DMS153 treated with DMSO at 0.1 percent for 48 hours (cell line): Measurements from ENCODE around the gene MED16.
"Not testable (repeated sequence)": the region's sequence is repeated elsewhere in the genome, so short reads cannot be mapped to it uniquely, and the experiment has no call there.

Experiments
- DNase-seq: peaks from one replicate; lab custom pipeline; 2025; ENCODE audit not compliant: unreplicated experiment; lab: John Stamatoyannopoulos, UW

The MED16 gene

GRCh38 chr19:889662-890295 lies 3.2 kb downstream of the MED16 start:
- no peak for DNase-seq

- no peak for DNase-seq
Measured at GRCh38 chr19:888581-889385, 4.2 kb downstream of the MED16 start.

DNA sequence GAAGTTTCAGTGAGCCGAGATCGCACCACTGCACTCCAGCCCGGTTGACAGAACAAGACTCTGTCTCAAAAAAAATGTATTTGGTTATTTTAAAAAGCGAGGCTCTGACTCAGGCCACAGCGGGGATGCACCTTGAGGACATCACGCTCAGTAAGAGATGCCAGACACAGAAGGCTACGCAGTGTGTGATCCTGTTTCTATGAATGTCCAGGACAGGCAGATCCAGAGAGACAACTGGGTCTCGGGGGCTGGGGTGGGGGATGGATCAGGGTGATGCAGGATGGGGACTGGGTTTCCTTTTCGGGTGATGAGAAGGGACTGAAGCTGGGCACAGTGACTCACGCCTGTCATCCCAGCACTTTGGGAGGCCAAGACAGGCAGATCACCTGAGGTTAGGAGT lies 5.4 kb downstream of the MED16 start:
- DNase-seq, result no peak

GRCh38 chr19:887072-887471 lies 5.9 kb downstream of the MED16 start:
- no peak for DNase-seq

DNA sequence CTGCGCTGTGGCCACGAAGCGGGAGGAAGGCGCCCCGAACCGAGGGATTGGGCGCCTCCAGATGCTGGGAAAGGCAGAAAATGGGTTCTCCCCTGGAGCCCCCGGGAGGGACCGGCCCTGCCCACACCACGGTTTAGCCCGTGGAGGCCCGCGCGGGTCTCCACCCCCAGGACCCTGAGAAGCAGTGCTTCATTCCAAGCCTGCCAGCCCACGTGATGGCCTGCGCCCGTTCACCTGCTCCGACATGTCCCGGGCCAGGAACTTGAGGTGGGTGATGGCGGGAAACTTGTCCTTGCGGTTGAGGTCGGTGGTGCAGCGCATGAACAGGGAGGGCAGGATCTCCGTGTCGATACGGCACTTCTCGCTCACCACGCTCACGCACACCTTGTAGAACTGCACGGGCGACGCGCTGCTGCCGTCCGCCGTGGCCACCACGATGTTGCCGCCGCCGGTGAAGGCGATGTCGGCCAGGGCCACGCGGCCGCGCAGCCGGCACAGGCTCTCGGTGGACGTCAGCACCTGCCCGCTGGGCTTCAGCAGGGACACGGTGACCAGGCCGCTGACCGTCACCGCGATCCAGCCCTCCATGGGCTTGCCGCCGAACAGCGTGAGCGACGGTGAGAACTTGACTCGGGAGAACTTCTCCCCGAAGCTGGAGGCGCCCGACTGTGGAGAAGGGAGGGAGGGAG lies 7.3 kb downstream of the MED16 start:
- DNase-seq, result no peak

- no peak for DNase-seq
Measured at GRCh38 chr19:884420-885211, 8.4 kb downstream of the MED16 start.

- DNase-seq, result no peak
Measured at GRCh38 chr19:883661-884211, 9.3 kb downstream of the MED16 start.

DNA sequence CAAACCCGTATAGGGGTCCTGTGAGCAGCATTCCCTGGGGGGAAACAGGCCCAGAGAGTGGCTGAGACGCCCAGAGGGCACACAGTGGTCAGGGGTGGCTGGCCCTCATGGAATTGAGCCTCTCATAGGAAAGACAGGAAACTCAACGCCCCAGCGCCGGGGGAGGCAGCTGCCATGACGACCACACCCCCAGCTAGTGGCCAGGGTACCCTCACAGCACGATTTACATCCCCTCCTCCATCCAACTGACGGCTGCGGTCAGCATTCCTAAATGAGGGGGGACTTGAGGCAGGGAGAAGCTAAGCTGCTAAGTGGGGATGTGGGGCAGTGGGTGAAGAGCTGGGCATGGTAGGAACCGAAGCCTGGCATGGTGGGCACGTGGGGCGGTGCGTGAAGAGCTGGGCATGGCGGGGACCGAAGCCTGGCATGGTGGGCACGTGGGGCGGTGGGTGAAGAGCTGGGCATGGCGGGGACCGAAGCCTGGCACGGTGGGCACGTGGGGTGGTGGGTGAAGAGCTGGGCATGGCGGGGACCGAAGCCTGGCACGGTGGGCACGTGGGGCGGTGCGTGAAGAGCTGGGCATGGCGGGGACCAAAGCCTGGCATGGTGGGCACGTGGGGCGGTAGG lies 10.0 kb downstream of the MED16 start:
- DNase-seq, result no peak

DNA sequence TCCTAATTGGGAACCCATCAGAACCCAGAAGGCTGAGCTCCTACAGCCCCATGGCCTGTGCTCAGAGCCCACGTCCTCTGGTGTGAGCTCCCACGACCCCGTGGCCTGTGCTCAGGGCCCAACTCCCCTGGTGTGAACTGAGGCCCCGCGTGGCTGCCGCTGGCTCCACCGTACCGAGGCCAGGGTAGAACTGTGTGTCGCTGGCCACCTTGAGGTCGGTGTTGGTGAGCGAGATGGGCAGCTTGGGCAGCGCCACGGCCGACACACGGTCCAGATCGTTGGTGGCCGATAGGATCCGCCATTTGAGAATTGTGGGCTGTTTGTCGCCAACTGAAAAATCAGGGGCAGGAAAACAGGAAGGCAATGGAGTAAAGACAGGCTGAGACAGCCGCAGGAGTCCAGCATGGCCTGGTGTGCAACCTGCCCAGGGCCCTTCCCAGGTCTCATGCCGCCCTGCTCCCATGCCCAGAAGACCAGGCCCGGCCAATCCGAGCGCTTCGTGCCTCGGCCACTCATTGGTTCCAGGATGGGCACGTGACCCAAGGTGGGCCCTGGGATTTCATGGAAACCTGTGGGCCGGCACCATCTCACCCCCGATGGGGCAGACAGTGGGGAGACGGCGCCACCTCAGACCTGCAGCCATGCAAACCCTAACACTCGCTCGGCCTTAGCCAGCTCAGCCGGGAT lies 11.5 kb downstream of the MED16 start:
- DNase-seq, result no peak

GRCh38 chr19:879711-880438 lies 13.1 kb downstream of the MED16 start:
- DNase-seq, result no peak

DNA sequence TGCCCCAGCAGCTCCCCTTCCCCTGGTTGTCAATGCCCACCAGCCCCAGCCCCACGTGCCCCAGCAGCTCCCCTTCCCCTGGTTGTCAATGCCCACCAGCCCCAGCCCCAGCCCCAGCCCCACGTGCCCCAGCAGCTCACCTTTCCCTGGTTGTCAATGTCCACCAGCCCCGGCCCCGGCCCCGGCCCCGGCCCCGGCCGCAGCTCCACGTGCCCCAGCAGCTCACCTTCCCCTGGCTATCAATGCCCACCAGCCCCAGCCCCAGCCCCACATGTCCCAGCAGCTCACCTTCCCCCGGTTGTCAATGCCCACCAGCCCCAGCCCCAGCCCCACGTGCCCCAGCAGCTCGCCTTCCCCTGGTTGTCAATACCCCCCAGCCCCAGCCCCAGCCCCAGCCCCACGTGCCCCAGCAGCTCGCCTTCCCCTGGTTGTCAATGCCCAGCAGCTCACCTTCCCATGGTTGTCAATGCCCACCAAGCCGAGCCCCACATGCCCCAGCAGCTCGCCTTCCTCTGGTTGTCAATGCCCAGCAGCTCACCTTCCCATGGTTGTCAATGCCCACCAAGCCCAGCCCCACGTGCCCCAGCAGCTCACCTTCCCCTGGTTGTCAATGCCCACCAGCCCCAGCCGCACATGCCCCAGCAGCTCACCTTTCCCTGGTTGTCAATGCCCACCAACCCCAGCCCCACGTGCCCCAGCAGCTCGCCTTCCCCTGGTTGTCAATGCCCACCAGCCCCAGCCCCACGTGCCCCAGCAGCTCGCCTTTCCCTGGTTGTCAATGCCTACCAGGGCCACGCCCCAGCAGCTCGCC lies 14.0 kb downstream of the MED16 start:
- DNase-seq, result not testable (repeated sequence)

DNA sequence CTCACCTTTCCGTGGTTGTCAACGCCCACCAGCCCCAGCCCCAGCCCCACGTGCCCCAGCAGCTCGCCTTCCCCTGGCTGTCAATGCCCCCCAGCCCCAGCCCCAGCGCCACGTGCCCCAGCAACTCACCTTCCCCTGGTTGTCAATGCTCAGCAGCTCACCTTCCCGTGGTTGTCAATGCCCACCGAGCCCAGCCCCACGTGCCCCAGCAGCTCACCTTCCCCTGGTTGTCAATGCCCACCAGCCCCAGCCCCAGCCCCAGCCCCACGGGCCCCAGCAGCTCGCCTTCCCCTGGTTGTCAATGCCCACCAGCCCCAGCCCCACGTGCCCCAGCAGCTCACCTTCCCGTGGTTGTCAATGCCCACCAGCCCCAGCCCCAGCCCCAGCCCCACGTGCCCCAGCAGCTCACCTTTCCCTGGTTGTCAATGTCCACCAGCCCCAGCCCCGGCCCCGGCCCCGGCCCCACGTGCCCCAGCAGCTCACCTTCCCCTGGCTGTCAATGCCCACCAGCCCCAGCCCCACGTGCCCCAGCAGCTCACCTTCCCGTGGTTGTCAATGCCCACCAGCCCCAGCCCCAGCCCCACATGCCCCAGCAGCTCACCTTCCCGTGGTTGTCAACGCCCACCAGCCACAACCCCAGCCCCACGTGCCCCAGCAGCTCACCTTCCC lies 14.9 kb downstream of the MED16 start:
- DNase-seq, result not testable (repeated sequence)

GRCh38 chr19:876780-877314 lies 16.1 kb downstream of the MED16 start:
- DNase-seq, result no peak

GRCh38 chr19:876089-876488 lies 16.9 kb downstream of the MED16 start:
- DNase-seq, result no peak

DNA sequence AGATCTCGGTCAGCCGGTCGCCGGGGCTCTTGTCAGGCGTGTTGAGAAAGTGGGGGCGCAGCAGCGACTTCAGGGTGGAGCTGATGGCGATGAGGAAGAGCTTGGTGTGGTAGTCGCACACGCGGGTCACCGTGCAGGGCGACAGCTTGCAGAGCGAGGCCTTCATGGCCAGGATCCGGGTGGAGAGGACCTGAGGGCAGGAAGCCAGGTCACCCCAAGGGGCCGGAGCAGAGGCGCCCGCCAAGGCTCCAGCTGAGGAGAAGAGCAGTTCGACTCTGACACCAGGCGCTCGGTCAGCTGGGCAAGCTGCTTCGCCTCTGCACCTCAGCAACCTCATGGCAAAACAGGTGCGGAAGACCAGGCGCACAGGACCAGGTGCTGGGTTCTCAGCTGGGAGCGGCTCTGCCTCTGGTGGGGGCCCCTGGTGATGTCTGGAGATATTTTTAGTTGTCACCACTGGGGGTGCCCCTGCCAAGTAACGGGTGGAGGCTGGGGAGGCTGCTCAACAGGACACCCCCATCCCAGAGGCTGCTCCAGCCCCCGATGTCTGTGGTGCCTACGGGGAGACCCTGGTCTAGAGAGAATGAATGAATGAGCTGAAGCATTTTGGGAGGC lies 17.6 kb downstream of the MED16 start:
- no peak for DNase-seq

GRCh38 chr19:873561-874041 lies 19.4 kb downstream of the MED16 start:
- DNase-seq, result no peak

GRCh38 chr19:873084-873483 lies 19.9 kb downstream of the MED16 start:
- DNase-seq, result no peak
